ENCODE data around the gene ADCY6.

Gene ADCY6

DNA sequence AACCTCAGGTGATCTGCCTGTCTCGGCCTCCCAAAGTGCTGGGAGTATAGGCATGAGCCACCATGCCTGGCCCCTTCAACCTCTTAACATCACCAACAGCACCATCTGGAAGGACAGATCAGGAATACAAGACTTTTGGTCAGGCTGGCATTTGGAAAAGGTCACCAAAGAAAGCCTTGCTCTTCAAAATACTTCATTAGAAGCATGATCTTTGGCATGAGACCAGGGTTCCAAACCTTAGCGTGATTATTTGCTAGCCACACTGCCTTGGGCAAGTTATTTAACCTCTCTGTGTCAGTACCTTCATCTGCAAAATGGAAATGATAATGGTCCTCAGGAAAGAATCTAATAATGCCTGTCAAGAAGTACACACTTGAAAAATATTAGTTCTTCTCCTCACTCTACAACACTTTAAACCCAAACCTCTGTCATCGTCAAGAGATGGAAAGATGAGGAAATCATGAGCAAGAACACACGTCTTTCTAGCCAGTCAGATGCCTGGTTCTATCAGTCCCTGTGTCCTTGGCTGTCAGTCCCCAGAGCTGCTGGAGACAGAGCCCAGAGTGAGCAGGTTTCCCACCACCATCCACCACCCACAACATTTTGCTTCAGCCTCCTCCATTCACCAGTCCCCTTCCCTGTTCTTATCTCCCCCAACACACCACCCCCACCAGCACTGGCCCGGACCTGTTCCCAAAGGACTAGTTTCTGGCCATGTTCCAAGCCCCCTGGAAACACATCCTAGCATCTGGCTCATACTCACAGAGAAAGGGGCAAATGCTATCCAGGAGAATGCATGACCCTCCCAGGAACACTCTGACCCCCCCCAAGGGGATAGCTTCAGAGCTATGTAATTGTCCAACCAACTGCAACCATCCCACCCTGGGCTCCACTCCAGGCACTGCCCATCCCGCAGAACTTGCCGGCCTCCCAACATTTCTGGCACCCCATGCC lies 2.0 kb downstream of the ADCY6 start:
- DNase-seq, result no peak

DNA sequence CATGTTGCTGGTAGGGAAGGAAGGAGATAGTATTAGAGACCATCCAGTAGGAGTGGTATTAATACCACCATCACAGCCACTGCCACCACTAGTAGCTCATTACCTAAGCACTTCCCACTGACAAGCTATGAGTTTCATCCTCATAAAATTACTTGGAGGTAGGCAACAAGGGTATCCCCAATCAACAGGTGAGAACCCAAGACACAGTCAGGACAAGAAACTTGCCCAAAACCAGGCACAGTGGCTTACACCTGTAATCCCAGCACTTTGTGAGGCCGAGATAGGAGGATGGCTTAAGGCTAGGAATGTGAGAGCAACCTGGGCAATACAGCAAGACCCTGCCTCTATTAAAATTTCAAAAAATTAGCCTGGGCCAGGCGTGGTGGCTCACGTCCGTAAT lies 5.5 kb downstream of the ADCY6 start:
- DNase-seq, result no peak

DNA sequence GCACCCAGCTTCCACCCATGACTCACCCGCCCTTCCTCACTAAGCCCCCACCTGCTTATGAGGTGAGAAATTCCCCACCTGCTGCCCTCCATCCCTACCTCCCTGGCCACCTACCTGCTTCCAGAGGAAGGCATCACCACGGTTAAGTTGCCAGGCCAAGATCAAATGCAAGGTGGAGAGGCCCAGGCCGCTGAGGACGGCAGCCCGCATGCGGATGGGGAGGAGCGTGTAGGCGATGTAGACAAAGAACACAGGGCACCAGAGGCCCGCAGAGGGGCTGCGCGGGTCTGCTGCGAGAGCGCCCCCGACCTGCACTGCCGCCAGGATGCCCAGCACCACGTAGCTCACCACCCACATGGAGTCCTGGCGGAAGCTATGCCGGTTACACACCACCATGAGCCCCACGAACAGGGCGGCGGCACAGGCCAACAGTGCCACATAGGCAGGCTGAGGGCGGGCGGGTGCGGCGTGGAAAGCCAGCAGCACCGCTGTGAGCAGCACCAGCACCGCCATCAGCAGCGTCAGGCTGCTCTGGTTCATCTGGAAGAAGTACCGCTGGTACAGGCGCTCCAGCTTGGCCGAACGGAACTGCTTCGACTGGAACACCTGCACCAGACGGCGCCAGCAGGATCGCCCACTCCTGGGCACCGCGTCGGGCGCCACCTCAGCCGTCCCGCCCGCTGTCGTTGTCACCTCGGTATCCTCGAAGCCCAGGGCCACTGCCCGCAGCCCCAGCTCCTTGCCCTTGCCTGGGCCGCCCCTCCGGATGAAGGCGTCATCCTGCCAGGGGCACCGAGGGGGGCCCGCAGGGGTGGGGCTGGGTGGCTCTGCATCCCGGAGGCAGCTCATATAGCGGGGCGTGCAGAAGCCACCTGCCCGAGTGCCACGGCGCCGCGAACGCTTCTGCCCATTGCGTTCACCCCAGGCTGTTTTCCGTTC lies 6.2 kb downstream of the ADCY6 start:
- DNase-seq, result no peak

DNA sequence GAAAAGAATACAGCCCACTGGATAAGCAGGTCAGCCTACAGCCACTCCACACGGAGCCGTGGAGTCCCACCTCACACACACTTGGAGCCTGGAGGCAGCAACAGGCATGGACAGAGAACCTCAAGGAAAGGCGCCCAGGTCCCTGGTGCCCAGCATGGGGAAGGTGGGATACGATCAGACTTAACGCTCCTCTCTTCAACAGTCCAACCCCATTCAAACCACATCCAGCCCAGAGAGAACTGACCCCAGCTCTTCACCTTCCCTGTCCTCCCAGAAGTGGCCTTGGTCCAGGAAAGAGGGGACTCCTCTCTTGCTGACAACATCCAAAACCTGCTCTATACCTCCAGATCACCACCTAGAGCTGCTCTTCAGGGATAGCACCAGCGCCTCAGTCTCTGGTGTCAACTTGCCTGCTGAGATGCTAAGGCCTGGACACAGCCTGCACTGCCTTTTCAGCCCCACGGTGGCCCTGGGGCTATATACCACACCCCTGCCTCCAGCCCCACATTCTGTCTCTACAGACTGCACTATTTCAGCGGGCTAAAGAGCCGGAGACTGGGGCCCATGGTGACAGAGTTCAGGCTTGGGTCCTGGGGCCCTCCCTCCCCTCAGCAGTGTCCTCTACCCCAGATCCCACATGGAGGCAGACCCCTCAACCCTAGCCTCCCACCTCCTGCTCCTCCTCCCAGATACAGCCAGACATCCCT lies 7.0 kb downstream of the ADCY6 start:
- no peak for DNase-seq

DNA sequence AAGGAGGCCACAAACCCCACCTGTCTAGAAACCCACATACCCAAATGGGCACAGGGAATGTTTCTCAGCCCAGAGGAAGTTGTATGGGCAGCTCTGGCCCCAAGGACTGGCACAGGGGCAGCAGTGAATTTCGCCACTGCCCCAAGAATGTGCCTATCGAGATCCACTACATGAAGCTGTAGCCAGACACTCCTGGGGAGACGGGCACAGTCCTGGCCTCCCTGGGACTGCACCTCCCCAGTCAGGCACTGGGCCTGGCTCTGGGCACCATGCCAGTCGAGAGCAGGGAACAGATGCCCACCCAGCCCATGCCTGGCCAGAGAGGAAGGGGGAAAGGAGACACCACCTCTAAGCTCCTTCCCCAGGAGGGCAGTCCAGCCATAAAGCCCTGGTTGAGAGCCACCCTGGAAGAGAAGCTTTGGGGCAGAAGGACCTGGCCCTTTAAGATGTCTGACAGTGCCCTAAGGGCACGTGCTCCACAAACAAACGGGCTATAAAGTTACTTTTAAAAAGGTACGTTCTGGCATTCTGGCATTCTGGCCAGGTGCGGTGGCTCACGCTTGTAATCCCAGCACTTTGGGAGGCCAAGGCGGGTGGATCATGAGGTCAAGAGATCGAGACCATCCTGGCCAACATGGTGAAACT lies 8.4 kb downstream of the ADCY6 start:
- no peak for DNase-seq

DNA sequence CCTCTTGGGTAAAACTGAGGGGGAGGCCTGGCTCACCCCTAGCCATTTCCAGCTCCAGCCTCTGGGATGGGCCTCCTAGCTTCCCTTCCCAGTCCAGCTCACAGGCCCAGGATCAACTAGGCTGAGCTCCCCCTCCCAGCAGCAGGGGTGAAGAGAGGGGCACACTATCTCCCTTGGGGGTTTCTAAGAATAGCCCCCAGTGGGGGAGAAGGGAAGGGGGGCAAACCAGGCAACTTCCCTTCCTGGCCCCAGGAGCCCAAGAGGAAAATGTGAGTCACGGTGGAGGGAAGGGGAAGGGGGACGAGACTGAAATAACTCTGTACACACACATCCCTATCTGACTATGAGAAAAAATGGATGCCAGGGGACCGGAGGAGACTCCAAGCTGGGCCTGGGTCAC lies 9.0 kb downstream of the ADCY6 start:
- no peak for DNase-seq

DNA sequence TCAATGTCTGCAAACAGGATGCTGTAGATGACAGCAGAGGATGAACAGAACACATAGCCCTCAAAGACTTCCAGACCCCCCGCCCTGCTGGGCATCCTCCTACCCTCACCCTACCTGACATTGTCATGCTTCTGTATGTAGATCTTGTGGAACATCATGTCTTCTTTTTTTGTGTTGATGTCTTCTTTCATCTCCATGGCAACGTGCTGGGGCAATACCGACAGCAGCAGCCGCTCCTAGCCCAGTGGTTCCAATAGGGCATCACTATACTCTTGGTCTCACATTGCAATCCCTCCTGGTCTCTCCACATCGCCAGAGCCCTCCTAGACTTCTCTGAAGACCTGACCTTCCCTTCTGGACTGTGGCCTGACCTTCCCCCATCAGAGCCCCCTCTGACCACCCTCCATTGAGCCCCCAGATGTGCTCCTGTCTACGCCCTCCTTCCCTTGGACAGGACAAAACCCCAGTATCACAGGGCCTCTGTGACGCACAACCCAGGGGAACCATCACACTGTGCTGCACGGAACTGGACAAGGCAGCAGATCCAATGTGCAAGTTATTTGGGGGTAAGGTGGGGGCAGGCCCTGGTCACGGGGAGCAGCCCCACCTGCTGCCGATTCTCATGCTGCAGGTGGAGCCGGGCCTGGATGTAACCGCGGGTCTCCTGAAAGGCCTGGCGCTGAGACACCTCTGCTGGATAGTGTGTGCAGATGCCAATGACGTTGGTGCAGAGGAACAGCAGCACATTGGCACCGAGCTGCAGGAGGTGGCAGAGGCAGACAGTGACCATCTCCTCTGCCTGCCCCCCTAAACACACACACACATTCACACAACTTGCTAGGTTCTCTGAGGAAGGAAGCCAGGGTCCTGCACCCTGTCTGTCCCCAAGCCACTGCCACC lies 11.1 kb downstream of the ADCY6 start:
- no peak for DNase-seq

DNA sequence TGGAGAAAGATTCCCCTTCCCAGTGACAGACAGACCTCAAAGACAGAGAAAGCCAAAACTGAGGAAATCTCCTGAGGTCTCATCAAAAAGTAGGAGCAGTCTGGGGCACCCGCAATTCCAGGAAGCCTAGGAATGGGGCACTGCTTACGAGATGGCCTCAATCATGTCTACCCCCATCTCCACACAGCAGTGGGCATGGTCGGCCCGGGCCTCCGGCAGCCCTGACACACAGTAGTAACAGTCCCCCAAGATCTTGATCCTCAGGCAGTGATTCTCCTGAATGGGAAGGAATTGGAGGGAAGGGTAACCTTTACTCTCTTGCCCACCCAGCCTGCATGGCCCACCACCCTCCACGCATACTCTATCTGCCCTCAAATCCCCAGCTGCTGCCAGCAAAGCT lies 11.9 kb downstream of the ADCY6 start:
- no peak for DNase-seq

DNA sequence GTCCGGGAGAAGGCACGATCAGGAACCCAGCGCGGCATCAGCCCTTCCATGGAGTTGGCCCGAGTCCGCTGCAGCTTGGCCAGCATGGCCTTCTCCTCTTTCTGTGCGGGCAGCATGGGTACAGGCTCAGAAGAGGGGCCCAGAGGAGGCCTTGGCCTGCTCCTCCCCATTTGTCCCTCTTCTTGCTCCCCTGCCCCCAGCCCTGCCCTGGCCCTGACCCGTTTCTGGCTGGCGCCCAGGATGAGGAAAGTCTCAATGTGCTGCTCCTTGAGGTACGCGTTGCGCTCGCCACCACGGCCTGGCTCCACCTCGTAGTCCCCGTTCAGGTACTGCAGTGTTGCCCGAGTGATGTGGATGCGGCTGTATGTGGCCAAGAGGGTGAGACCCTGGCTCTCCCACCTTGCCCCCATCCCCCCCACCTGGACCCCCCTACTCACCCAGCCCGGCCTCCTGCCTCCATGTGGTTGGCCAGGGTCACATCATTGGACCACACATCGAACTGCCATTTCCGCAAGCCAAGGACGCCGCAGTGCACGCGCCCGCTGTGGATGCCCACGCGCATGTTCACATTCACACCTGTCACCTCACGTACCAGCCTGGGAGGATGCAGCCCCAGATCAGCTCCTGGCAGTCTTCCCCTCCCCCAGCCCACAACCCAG lies 12.8 kb downstream of the ADCY6 start:
- DNase-seq, result no peak

DNA sequence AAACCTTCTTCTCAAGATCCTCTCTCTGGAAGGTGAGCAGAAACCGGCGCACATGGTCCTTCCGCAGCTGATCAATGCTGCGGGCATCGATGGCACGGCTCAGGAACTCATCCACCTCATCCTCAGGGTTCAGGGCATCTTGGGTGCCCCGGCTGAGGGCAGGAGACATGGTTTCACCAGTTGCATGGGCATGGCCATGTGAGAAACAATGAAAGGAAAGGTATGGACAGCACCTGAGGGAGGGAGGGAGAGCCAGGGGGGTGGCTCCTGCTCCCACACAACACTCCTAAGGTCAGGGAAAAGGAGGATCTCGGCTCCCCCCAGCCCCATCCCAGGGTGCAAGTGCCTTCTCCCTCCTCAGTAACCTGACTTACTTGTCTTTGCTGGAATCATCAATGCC lies 13.6 kb downstream of the ADCY6 start:
- DNase-seq, result no peak

DNA sequence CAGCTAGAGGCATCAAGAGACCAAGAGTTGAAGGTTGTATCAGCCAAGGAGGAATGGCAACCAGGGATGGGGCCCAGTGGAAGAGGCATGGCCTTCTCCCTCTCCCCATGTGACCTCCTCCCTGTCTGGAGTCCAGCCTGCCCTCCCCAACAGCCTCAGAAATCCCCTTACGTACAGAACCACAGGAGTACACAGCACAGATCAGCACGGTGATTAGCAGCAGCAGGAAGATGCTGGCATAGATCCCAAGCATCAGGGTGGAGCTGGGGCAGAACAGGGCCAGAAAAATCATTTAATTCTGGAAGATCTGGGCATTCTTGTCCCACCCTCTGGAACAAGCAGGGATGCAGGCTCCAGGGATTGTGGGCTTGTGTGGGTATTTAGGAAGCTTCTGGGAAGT lies 14.4 kb downstream of the ADCY6 start:
- no peak for DNase-seq

DNA sequence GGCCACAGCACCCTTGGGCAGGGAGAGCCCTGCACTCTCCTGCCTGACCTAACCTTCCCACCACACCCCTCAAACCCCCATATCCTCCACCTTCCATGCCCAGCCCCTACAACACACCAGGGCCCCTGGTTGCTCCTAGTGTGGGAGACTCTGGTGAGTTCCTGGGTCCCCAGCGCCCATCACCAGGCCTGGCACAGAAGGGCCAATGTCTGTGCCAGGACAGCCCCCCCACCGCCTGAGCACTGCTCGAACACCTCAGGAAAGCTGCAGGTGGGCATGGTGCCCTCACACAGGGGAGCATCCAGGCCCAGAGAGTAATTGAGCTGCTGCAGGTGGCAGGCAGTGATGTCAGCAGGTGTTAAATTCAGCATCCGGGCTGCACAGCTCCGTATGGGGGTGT lies 15.2 kb downstream of the ADCY6 start:
- no peak for DNase-seq

DNA sequence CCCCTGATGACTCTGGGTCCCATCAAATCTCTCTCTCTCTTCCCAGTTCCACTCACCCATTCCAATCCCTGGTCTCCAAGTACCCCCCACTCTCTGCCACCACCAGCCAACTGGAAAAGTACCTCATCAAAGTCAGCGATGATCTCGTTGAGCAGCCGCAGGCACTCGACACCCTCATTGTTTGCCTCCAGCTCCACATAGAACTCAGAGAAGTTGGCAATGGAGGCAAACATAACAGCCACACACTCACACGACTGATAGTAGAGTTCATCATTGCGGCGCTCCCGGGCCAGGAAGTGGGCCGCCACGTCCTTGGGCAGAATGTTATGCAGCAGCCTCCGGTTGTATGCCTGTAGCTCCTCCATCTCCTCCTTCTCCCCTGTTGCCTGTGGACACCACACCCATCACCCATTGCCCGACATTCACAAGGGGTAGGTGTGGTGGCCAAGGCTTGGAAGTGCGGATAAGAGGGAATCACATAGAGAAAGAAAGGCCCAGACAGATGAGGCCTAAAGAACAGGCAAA lies 17.2 kb downstream of the ADCY6 start:
- DNase-seq, result no peak

DNA sequence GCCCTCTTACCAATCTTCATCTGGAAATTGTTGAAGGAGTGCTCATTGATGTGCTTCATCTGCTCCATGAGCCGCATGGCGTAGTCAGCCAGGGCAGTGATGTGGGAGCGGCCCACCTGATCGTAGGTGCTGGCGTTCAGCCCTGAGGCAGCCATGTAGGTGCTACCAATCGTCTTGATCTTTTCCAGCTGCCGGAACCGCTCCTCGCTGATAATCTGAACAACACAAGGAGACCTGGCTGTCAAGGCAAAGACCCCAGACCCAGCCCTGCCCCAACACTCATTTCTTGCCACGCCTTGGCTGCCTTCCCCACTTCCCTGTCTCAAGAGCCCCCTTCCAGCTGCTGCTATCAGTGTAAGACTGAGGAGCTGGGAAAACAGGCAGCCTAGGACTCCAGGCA lies 18.1 kb downstream of the ADCY6 start:
- no peak for DNase-seq

DNA sequence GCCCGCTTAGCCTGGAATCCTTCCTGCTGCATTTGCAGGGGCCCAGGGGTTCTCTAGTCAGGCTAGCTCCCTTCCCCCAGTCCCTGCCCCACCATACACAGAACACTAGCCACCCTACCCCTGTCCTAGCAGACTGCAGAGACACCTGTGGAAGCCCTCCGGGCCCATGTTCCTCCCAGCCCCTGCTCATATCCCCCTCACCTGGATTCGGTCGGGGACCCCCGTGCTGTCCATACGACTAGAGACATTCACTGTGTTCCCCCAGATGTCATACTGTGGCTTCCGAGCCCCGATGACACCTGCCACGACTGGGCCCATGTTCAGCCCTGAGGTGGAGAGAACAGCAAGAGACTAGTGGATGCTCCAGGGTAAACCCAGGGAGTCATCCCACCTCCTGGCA lies 20.2 kb downstream of the ADCY6 start:
- DNase-seq, result no peak

DNA sequence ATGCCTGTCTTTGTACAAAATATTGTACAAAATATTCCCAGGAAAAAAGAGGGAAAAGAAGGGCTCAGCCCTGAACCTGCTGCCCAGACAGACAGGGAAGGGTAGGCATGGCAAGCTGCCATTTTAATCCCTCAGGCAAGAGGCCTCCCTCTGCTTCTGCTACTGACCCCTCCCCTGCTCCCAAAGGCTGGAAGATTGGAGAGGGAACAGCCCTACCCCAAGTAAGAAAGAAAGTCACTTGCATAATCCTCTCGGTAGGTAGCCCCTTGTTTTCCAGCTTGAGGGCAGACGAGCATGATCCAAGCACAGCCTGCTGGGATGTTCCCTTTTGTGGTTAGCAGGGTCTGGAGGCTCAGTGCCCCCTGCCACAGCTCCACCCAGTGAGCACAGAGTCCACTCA lies 20.7 kb downstream of the ADCY6 start:
- DNase-seq, result no peak

DNA sequence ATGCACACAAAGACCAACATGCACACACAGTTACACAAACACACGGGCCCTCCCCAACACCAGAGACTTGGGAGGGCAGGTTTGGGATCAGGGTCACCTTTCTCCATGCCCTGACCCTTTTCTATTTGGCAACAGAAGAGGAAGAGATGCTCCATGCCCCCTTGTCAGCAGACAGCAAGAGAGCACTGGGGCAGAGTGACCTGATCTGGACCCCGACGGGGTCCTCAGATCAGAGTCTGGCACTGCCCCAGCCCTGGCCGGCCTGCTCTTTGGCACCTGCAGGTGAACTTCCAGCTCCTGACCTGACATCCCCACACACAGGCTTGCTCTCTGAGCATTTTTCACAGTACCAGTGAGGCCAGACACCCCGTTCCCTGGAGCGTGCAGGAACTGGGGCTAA lies 21.4 kb downstream of the ADCY6 start:
- no peak for DNase-seq

DNA sequence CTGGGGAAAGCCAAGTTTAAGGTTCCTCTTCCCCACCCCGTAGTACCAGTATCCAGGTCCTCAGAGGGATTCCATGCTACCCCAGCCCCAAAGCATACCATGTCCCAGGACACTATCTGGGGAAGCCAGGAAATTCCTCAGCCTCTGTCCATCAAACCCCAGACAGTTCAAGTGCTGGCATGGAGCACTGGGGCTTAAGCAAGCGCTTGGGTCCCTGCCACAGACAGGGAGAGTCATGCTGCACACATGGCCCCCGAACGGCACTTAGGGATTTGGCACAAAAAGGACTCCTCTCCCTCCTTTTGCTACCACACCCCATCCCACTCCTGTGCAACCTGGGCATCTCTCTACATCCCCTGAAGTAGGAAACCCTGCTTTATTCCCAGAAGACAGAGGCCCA lies 21.8 kb downstream of the ADCY6 start:
- no peak for DNase-seq

DNA sequence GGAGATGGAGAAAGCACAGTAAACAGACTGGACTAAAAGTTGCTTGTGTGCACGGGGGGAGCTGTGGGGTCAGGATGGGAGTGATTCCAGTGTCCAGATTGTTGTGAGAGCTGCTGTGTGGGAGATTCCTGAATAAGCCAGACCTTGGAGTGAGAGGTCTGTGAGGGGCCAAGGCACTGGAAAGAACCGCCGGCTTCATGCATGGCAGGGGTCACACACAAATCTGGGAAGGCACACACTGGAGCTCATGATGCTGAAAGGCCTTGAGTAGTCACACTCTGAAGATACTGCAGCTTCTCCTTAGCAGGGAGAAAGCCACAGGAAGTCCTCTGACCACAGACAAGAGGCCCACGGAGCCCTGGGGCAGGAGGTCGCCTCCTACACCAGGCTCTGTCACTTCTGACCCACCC lies 23.1 kb downstream of the ADCY6 start:
- no peak for DNase-seq
